HFFc6 (cell line): Measurements from ENCODE around the gene NEO1. TPM values are rescaled to one million over a fixed set of nuclear protein-coding genes. Genes with fewer than 3 reads are reported as not detected.
"Not testable (repeated sequence)": the region's sequence is repeated elsewhere in the genome, so short reads cannot be mapped to it uniquely, and the experiment has no call there.

ENCODE experiments used
- DNase-seq: peaks from one replicate; pipeline ENCODE4 v3.0.0-alpha.2; 2018
- H3K27ac Mint-ChIP-seq: 2 replicates; pipeline ENCODE4 v1.8.0; 2020; ENCODE audit warnings: mild to moderate bottlenecking, mixed read lengths
- H3K27me3 Mint-ChIP-seq: 2 replicates; pipeline ENCODE4 v1.8.0; 2021; ENCODE audit warnings: mild to moderate bottlenecking, moderate library complexity, mixed read lengths; ENCODE audit not compliant: insufficient read depth
- H3K36me3 Mint-ChIP-seq: 2 replicates; pipeline ENCODE4 v1.8.0; 2021; ENCODE audit warnings: low read depth, mixed read lengths
- H3K4me1 Mint-ChIP-seq: 2 replicates; pipeline ENCODE4 v1.8.0; 2020; ENCODE audit warnings: low read depth, mixed read lengths
- H3K4me3 Mint-ChIP-seq: 2 replicates; pipeline ENCODE4 v1.8.0; 2020; ENCODE audit warnings: mild to moderate bottlenecking, moderate library complexity, mixed read lengths
- H3K9me3 Mint-ChIP-seq: 2 replicates; pipeline ENCODE4 v1.8.0; 2020; ENCODE audit warnings: mild to moderate bottlenecking, mixed read lengths
- total RNA-seq, 6 experiments: library from RNA; stranded (reverse); fragmentation: NEBNext Ultra II Directional; extraction: Animal tissue kit (Norgen Biotek cat#: 25700); gene quantifications; 2 replicates in 1 of 6; 3 replicates in 5 of 6; pipeline ENCODE4 v1.2.3, GENCODE V29; 2021
- TF ChIP-seq, protein P1 (sequence below): fragments of 200-600 bp; sonication (generic); IDR thresholded peaks from 2 replicates; pipeline ENCODE4 v1.5.0; 2021; ENCODE audit warnings: antibody characterized with exemption, mild to moderate bottlenecking

Gene NEO1
- total RNA-seq, 6 experiments from 2014 or later, result 6.4 to 20.3 (median 16.3) TPM

DNA sequence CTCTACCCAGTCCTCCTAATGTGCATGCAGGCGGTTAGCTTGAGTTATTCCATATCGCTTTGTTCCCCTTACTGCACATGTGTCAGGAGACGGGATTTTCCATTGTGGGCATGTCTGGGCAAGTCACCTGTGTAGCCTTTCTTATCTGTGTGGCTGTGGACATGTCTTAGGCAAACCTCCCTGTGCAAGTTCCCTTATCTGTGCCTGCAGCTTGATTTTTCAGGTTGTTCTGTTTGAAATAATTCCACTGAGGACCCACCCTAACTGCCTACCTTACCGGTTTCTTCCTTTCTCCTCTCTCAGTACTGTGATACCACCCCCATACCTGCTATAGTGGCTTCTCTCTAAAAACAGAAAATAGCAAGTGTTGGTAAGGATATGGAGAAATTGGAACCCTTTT lies 113.6 kb downstream of the NEO1 start:
- Mint-ChIP-seq H3K27ac (no peak overlapping the region), H3K4me1 (no peaks in the 10 kb centered on the region), H3K4me3 (no peak overlapping the region), H3K27me3 (peaks cover 3% of the 10 kb centered on the region; the same call in 1 of the 2 replicates), H3K9me3 (peaks cover 6% of the 10 kb centered on the region; the same call in 1 of the 2 replicates), H3K36me3 (peaks cover 7% of the 10 kb centered on the region; the same call in 1 of the 2 replicates)
- DNase-seq, result no peak
- TF ChIP-seq, protein P1, sequence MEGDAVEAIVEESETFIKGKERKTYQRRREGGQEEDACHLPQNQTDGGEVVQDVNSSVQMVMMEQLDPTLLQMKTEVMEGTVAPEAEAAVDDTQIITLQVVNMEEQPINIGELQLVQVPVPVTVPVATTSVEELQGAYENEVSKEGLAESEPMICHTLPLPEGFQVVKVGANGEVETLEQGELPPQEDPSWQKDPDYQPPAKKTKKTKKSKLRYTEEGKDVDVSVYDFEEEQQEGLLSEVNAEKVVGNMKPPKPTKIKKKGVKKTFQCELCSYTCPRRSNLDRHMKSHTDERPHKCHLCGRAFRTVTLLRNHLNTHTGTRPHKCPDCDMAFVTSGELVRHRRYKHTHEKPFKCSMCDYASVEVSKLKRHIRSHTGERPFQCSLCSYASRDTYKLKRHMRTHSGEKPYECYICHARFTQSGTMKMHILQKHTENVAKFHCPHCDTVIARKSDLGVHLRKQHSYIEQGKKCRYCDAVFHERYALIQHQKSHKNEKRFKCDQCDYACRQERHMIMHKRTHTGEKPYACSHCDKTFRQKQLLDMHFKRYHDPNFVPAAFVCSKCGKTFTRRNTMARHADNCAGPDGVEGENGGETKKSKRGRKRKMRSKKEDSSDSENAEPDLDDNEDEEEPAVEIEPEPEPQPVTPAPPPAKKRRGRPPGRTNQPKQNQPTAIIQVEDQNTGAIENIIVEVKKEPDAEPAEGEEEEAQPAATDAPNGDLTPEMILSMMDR, result no peak

DNA sequence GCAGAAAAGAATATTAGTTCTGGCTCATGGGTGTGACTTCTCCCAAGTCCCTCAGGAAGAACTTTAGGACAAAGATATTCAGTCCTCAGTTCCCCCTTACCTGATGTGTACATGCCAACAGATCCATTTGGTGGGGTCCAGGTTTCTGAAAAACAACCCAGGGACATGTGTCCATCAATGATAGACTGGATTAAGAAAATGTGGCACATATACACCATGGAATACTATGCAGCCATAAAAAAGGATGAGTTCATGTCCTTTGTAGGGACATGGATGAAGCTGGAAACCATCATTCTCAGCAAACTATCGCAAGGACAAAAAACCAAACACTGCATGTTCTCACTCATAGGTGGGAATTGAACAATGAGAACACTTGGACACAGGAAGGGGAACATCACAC lies 114.4 kb downstream of the NEO1 start:
- H3K36me3 Mint-ChIP-seq, DNase-seq, H3K27ac Mint-ChIP-seq, H3K27me3 Mint-ChIP-seq, H3K4me3 Mint-ChIP-seq, H3K9me3 Mint-ChIP-seq, H3K4me1 Mint-ChIP-seq: not testable (repeated sequence)

DNA sequence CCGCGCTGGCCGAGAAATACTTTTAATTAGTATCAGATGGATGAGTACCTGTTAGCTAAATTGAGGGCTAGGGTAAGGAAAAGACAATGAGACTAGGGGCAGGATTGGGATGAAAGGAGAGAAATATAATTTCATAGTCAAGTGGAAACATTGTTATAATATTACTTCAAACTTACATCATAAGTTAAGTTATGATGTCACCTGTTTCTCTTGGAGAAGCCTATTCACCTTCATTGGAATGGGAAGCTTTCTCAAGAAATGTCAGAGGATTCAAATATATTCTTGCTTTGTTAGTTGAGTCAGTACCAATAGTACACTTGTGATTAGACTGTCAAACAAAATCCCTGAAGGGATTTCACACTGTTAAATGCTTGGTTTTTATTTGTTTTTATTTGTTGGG lies 116.2 kb downstream of the NEO1 start:
- peaks cover 7% of the 10 kb centered on the region; the same call in 1 of the 2 replicates for H3K36me3 Mint-ChIP-seq
- TF ChIP-seq, protein P1, result no peak
- H3K27ac Mint-ChIP-seq, result no peak overlapping the region
- H3K4me3 Mint-ChIP-seq, result no peak overlapping the region
- peaks cover 6% of the 10 kb centered on the region; the same call in 1 of the 2 replicates for H3K9me3 Mint-ChIP-seq
- H3K27me3 Mint-ChIP-seq, result peaks cover 2% of the 10 kb centered on the region; the same call in 1 of the 2 replicates
- H3K4me1 Mint-ChIP-seq, result no peaks in the 10 kb centered on the region
- no peak for DNase-seq

DNA sequence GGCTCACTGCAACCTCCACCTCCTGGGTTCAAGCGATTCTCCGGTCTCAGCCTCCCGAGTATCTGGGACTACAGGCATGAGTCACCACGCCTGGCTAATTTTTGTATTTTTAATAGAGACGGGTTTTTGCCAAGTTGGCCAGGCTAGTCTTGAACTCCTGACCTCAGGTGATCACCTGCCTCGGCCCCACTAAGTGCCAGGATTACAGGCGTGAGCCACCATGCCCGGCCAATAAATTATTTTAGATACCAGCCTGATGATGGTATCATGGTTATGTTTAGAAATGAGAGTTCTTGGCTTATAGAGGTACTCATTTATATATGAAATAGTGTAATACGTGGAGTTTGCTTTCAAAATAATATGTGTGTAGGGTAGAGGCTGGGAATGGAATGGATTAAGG lies 119.4 kb downstream of the NEO1 start:
- H3K36me3 Mint-ChIP-seq, result no peaks in the 10 kb centered on the region
- no peaks in the 10 kb centered on the region for H3K9me3 Mint-ChIP-seq
- peaks cover 2% of the 10 kb centered on the region; the same call in 1 of the 2 replicates for H3K27me3 Mint-ChIP-seq
- TF ChIP-seq, protein P1, result no peak
- no peaks in the 10 kb centered on the region for H3K4me1 Mint-ChIP-seq
- H3K27ac Mint-ChIP-seq, result no peak overlapping the region
- DNase-seq, result no peak
- no peak overlapping the region for H3K4me3 Mint-ChIP-seq

DNA sequence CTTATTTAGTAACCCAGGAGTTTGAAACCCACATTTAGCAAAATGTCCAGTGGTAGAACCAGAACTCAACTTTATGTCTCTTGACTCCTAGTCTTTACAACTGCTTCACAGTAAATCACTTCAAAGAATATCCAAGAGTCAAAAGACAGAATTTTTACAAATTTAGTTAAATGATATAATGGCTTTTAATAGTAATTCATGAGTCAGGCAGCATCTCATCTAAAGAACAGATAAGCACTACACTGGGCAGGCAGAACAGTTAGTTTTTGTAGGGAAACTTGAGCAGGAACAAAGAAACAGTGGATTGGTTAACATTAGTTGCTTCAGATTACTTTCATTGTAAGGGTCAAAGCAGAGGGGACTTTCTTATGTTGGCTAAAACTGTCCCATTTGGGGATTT lies 120.2 kb downstream of the NEO1 start:
- no peak overlapping the region for H3K4me3 Mint-ChIP-seq
- H3K9me3 Mint-ChIP-seq, result no peaks in the 10 kb centered on the region
- H3K27ac Mint-ChIP-seq, result no peak overlapping the region
- H3K36me3 Mint-ChIP-seq, result no peaks in the 10 kb centered on the region
- peaks cover 2% of the 10 kb centered on the region; the same call in 1 of the 2 replicates for H3K27me3 Mint-ChIP-seq
- TF ChIP-seq, protein P1, result no peak
- H3K4me1 Mint-ChIP-seq, result no peaks in the 10 kb centered on the region
- DNase-seq, result no peak

DNA sequence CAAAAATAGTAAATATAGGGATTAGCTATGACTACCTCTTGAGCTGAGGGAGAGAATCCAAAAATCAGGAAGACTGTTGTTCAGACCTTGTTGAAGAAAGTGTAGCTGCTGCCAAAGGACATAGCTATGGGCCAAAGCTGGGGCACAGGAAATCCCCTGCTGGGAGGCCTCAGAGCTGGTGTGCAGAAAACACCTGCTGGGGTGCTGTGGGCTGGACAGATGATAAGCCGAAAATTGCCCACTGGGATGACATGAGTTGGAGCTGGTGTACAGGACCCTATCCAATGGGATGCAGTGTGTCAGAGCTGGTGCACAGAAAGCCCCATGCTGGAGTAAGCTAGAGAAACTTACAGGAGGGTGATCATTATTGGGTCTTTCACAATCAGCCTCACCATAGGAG lies 121.9 kb downstream of the NEO1 start:
- TF ChIP-seq, protein P1, result no peak
- DNase-seq, result no peak
- Mint-ChIP-seq H3K27me3 (peaks cover 2% of the 10 kb centered on the region; the same call in 1 of the 2 replicates), H3K9me3 (no peaks in the 10 kb centered on the region), H3K4me1 (no peaks in the 10 kb centered on the region), H3K27ac (no peak overlapping the region), H3K4me3 (no peak overlapping the region), H3K36me3 (no peaks in the 10 kb centered on the region)
